COLO668 (cell line): ENCODE data around the gene LCMT2.

Source experiments
- DNase-seq: peaks from one replicate; lab custom pipeline; 2025; ENCODE audit not compliant: unreplicated experiment; lab: John Stamatoyannopoulos, UW

Gene LCMT2

GRCh38 chr15:43276563-43277200, 53.7 kb downstream of the LCMT2 start:
- no peak for DNase-seq

GRCh38 chr15:43275740-43276562, 54.4 kb downstream of the LCMT2 start:
- no peak for DNase-seq

GRCh38 chr15:43274136-43274535, 56.2 kb downstream of the LCMT2 start:
- no peak for DNase-seq
